ENCODE measurements around the gene AP5S1.

DNA sequence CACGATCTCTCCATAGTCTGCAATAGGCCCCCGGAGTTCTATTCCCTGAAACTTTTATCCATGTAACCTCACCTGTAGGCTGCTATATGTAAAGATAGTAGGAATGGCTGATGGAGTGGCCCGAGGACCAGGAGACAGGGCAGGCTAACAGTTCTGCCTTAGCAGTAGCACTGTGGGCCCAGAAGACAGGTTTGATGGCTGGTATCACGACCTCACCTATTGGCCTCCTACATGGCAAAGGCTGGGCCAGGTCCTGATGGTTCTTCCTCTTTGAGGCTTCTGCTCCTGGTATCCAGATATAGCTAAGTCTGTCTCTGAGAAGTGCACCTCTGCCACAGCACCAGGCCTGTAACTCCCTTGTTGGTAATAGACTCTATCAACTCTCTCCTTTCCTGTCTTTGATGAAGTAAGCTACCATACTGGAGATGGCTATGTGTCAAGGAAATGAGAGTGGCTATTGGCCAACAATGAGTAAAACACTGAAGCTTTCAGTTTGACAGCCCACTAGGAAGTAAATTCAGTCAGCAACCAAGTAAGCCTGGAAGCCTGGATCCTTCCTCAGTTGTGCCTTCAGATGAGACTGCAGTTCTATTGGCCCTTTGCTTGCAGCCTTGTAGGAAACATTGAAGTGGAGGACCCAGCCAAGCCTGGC lies 44.8 kb upstream of the AP5S1 start:
- no peak for TF ChIP-seq TCF4 (CRISPR knock-in tag; IDR thresholded peaks at IDR 0.05; ENCODE audit: borderline replicate concordance)
- TF ChIP-seq PATZ1 (CRISPR knock-in tag; IDR thresholded peaks at IDR 0.05; ENCODE audit: borderline replicate concordance): no peak
- TF ChIP-seq, protein P1, sequence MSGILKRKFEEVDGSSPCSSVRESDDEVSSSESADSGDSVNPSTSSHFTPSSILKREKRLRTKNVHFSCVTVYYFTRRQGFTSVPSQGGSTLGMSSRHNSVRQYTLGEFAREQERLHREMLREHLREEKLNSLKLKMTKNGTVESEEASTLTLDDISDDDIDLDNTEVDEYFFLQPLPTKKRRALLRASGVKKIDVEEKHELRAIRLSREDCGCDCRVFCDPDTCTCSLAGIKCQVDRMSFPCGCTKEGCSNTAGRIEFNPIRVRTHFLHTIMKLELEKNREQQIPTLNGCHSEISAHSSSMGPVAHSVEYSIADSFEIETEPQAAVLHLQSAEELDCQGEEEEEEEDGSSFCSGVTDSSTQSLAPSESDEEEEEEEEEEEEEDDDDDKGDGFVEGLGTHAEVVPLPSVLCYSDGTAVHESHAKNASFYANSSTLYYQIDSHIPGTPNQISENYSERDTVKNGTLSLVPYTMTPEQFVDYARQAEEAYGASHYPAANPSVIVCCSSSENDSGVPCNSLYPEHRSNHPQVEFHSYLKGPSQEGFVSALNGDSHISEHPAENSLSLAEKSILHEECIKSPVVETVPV (CRISPR knock-in tag; IDR thresholded peaks at IDR 0.05): no peak
- no peak for TF ChIP-seq ZFP3 (CRISPR knock-in tag; IDR thresholded peaks at IDR 0.05)
- TF ChIP-seq TOX (CRISPR knock-in tag; IDR thresholded peaks at IDR 0.05; ENCODE audit: borderline replicate concordance): no peak
- TF ChIP-seq, protein P2, sequence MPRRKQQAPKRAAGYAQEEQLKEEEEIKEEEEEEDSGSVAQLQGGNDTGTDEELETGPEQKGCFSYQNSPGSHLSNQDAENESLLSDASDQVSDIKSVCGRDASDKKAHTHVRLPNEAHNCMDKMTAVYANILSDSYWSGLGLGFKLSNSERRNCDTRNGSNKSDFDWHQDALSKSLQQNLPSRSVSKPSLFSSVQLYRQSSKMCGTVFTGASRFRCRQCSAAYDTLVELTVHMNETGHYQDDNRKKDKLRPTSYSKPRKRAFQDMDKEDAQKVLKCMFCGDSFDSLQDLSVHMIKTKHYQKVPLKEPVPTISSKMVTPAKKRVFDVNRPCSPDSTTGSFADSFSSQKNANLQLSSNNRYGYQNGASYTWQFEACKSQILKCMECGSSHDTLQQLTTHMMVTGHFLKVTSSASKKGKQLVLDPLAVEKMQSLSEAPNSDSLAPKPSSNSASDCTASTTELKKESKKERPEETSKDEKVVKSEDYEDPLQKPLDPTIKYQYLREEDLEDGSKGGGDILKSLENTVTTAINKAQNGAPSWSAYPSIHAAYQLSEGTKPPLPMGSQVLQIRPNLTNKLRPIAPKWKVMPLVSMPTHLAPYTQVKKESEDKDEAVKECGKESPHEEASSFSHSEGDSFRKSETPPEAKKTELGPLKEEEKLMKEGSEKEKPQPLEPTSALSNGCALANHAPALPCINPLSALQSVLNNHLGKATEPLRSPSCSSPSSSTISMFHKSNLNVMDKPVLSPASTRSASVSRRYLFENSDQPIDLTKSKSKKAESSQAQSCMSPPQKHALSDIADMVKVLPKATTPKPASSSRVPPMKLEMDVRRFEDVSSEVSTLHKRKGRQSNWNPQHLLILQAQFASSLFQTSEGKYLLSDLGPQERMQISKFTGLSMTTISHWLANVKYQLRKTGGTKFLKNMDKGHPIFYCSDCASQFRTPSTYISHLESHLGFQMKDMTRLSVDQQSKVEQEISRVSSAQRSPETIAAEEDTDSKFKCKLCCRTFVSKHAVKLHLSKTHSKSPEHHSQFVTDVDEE (CRISPR knock-in tag; IDR thresholded peaks at IDR 0.05): no peak
- no peak for TF ChIP-seq ESRRG (CRISPR knock-in tag; IDR thresholded peaks at IDR 0.05)
- no peak for TF ChIP-seq ZNF565 (CRISPR knock-in tag; conservative IDR thresholded peaks at IDR 0.05; ENCODE audit: low read depth)
- no peak for TF ChIP-seq ZFP30 (CRISPR knock-in tag; IDR thresholded peaks at IDR 0.05)
- TF ChIP-seq ZNF8 (CRISPR knock-in tag; IDR thresholded peaks at IDR 0.05): no peak
- TF ChIP-seq GLIS3 (CRISPR knock-in tag; IDR thresholded peaks at IDR 0.05): no peak
- no peak for TF ChIP-seq CSDC2 (CRISPR knock-in tag; IDR thresholded peaks at IDR 0.05)
- no peak for TF ChIP-seq SNAI2 (CRISPR knock-in tag; IDR thresholded peaks at IDR 0.05)
- TF ChIP-seq CREB5 (CRISPR knock-in tag; IDR thresholded peaks at IDR 0.05; ENCODE audit: low read depth): no peak
